GM19193 (cell line): ENCODE data around the gene CAPN2.

Experiments
- POLR2A ChIP-seq: IDR thresholded peaks from 4 replicates; pipeline ENCODE4 v1.6.1; 2011; ENCODE audit not compliant: insufficient read depth, insufficient read length; ENCODE audit errors: extremely low read depth

CAPN2 gene

GRCh38 chr1:223803211-223803610, 90.9 kb downstream of the CAPN2 start:
- TF ChIP-seq POLR2A = no peak

DNA sequence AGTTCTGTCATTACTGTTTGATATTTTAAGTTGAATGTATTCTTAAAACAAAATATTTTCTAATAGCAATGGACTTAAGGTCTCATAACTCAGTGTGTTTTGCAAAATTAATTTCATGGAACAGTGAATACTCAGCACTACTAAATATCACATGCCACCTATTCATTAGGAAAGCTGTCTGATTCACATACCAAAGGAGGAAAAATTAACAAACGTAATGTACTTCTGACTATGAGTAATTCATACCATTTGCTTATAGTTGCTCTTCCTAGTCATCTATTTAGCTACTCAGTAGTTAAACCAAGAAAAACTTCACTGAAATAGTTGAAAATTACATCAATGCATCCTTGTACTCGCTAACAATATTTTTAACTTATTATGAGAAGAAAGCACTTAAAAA, 98.2 kb downstream of the CAPN2 start:
- TF ChIP-seq POLR2A = no peak

DNA sequence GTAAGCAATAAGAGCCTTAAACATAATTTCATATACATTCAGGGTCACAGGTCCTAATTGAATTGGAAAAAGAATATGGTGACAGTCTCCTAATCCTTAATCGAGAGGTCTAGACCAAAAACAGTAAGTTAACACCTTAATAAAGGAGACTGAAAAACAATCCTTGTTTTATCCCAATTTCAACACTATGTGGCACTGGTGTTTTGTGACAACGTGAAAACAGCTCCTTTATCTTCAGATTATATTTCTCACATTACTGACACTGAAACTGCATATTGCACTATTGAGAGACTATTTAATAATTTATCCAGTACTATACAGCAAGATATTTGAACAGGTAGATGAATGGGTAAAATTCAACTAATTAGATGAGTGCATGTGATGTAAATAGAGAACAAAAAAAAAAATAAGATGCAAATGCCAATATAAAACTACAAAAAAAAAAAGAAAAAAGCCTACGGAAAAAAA, 99.3 kb downstream of the CAPN2 start:
- no peak for TF ChIP-seq POLR2A

DNA sequence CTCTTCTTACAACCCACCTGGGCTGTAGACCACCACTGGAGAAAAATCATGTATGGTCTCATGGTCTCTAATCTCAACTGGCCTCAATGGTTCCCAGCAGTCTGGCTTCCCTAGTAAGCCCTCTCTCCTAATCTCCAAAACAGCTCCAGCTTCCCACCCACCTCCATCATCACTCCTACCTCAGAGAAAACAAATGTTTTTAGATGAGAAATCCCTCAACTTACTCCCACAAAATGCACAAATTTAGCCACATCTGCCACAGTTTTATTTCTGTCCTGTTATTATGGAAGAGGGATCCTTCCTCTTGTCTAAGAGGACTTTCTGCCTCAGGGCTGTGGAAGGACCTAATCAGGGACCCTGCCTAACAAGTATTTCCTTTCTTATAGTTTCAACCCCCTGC, 101.3 kb downstream of the CAPN2 start:
- no peak for TF ChIP-seq POLR2A

DNA sequence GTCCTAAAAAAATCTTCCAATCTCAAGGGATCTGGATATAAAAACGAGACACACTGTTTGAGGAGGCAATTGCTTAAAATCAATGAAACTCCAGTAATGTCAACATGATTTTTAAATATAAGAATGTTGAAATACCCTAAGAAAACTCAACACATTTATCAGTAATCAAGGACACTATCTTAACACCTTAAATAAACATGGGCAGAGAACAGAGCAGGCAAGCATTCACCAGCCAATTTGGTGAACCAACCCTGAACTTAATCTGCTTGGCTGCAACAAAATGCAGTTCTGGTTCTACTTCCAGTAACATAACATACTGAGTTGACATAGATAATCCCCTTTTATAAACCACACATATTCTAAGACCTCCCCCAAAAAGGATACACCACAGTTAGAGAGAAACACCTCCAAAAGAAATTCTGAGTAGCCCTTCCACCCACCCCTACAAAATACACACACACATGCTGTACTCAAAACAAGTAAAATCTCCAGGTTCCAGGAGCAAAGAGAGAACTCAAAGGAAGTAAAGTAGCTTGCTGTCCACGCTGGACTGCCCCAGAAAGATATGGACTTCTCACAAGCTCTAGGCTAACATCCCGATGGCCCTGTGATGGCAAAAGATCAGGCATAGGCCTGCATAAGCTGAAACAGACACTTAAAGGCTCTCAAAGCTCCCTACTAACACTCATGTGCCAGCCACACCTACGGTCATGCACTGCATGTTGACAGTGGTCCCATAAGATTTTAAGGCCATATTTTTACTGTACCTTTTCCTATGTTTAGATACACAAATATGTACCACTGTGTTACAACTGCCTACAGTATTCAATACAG, 102.9 kb downstream of the CAPN2 start:
- no peak for TF ChIP-seq POLR2A

DNA sequence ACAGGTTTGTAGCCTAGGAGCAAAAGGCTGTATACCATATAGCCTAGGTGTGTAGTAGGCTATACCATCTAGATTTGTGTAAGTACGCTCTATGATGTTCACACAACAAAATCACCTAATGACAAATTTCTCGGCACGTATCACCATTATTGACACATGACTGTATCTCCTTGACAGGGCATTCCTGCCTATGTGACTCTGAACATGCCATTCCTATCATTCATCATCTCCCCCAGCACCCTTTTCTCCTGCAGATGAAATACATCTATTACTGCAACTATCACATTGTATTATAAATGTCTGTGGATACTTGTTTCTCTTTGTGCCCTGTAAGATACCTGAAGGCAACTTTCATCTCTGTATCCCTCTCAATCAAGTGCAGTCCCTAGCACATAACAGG, 103.5 kb downstream of the CAPN2 start:
- no peak for TF ChIP-seq POLR2A

- no peak for TF ChIP-seq POLR2A
Observed at GRCh38 chr1:223819730-223820514, 107.6 kb downstream of the CAPN2 start.

DNA sequence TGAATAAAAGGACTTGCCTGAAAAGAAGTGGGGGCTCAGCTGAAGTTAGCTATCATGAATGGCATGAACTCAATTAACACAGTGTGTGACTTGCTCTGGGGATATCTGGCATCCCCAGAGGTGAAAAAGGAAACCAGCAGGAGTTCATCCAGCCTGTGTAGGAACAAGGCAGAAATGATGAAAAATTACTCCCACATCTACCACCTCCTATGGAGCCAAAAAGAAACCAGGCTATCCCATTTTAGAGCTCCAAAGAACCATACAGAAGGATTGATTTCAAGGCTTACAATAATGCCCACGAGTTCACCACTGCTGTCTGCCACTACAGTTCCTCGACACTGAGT, 108.1 kb downstream of the CAPN2 start:
- TF ChIP-seq POLR2A = no peak

DNA sequence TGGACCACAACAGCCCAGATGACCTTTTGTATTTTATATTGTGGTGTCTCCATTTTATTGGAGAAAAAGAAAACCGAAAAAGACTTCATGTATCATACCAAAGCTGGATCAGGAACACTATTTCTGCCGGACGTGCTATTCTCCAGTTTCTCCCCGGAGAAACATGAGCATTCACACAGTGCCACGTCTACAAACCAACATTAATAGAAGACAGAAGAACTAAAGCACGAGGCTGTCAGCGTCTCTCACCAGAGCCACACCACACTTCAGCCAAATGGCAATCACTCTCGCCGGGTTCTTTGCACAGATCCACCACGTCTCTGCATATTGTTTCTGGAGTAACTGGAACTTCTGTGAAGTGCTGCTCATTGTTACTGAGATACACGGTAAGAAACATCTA, 108.6 kb downstream of the CAPN2 start:
- no peak for TF ChIP-seq POLR2A

GRCh38 chr1:223824287-223824686, 111.9 kb downstream of the CAPN2 start:
- TF ChIP-seq POLR2A = no peak

DNA sequence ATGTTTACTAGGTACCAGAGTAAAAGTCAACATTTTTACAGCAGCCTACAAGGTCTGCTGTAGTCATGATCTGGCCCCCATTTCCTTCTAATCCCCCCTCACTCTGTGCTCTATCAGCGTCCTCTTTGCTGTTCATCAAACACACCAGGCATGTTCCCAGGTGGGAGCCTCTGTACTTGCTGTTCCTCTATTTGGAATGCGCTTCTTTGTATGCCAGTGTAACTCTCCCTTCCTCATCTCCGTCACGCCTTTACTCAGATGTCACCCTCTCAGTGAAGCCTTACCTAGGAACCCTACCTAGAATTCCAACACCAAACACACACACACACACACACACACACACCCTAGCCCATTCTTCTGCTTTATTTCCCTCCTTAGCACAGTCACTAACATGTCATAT, 112.4 kb downstream of the CAPN2 start:
- TF ChIP-seq POLR2A = no peak
